ENCODE results near the gene MCTP1. TPM values are rescaled to one million over a fixed set of nuclear protein-coding genes. Genes with fewer than 3 reads are reported as not detected.

Gene MCTP1
- total and polyA plus RNA-seq, 9 of the 15 experiments (the other 6 are each of a cell fraction or from before 2014, with no cell fraction given), result 0.04 to 0.93 (median 0.06) TPM; not detected in 4

- ChIA-PET POLR2A (no interaction called here), CTCF (ENCODE audit: low intra/inter-chr PET ratio) (no interaction called here)
- Histone ChIP-seq H3K4me3 (no peak overlapping the region), H3K27me3 (ENCODE audit: control insufficient read depth in 2 of 2, insufficient read depth in 2 of 2, low read length in 2 of 2) (no peaks in the 10 kb centered on the region), H3K4me1 (replicated peaks in 1 of 2; ENCODE audit: control insufficient read depth in 2 of 2, insufficient read depth in 2 of 2, low read length in 2 of 2) (no peaks in the 10 kb centered on the region), H3K4me2 (ENCODE audit: insufficient read depth, low read length) (no peak overlapping the region), H3K9me1 (ENCODE audit: control insufficient read depth, insufficient read depth, low read length) (no peaks in the 10 kb centered on the region), H4K20me1 (replicated peaks; ENCODE audit: control insufficient read depth, insufficient read depth, low read length) (no peaks in the 10 kb centered on the region), H3K79me2 (ENCODE audit: control insufficient read depth, insufficient read depth, low read length) (no peaks in the 10 kb centered on the region), H3K36me3 (ENCODE audit: control insufficient read depth, insufficient read depth, low read length) (no peaks in the 10 kb centered on the region), H3K27ac (ENCODE audit: extremely low read depth, low read depth, low read length) (no peak overlapping the region), H3K9ac (ENCODE audit: insufficient read depth in 1 of 2, low read depth in 2 of 2, low read length in 2 of 2) (no peak overlapping the region), H2AFZ (ENCODE audit: low read depth, low read length) (no peak overlapping the region), H3K9me3 (replicated peaks; ENCODE audit: control insufficient read depth, insufficient read depth, low read depth, low read length) (no peaks in the 10 kb centered on the region)
- in situ Hi-C loops (cut with MboI) (no loop called here), intact Hi-C loops (cut with micrococcal nuclease) (no loop called here)
- ATAC-seq (no peak), FAIRE-seq (no peak), DNase-seq (ENCODE audit: extremely low read depth in 1 of 4, low spot score in 3 of 4) (no peak)
- BruUV-seq (replicated peaks), result no TSS peak
- 0% methylated on average over 4 of the region's 4 CpGs for WGBS (ENCODE audit: insufficient coverage, low coverage, missing lambda C conversion rate)
- TF ChIP-seq ZNF24 (IDR thresholded peaks at IDR 0.05), result no peak
- TF ChIP-seq FOXJ3 (CRISPR knock-in tag; IDR thresholded peaks at IDR 0.05), result no peak
- TF ChIP-seq NR1H2 (CRISPR knock-in tag; IDR thresholded peaks at IDR 0.05), result no peak
- TF ChIP-seq CCNT2 (IDR thresholded peaks at IDR 0.05; ENCODE audit: borderline replicate concordance, extremely low read depth, insufficient read length, low read depth, low read length), result no peak
- TF ChIP-seq ZNF175 (CRISPR knock-in tag; IDR thresholded peaks at IDR 0.05; ENCODE audit: low read depth), result no peak
- no peak for TF ChIP-seq SIRT6 (IDR thresholded peaks at IDR 0.05; ENCODE audit: low read depth, low read length)
- no peak for TF ChIP-seq DIDO1 (tag; IDR thresholded peaks at IDR 0.05; ENCODE audit: low read depth)
- TF ChIP-seq TBP (optimal IDR thresholded peaks at IDR 0.05; ENCODE audit: low read depth, low read length), result no peak
- TF ChIP-seq GTF2B (IDR thresholded peaks at IDR 0.05; ENCODE audit: extremely low read depth, insufficient read length), result no peak
- no peak for TF ChIP-seq ASH1L (IDR thresholded peaks at IDR 0.05; ENCODE audit: borderline replicate concordance, low read depth, partially characterized antibody)
- no peak for TF ChIP-seq HNRNPK (IDR thresholded peaks at IDR 0.05; ENCODE audit: low read depth, low read length, poor library complexity, severe bottlenecking)
- TF ChIP-seq CBFA2T2 (conservative IDR thresholded peaks at IDR 0.05), result no peak
- TF ChIP-seq NR3C1 (CRISPR knock-in tag; IDR thresholded peaks at IDR 0.05), result no peak
- TF ChIP-seq HNRNPUL1 (IDR thresholded peaks at IDR 0.05; ENCODE audit: low read length), result no peak
- TF ChIP-seq REST (IDR thresholded peaks at IDR 0.05; ENCODE audit: borderline replicate concordance), result no peak
- no peak for TF ChIP-seq REST (CRISPR knock-in tag; IDR thresholded peaks at IDR 0.05; ENCODE audit: low read depth)
- no peak for TF ChIP-seq ZNF354B (CRISPR knock-in tag; IDR thresholded peaks at IDR 0.05)
These were observed 523.1 kb downstream of the MCTP1 start for GRCh38 chr5:94761786-94762185.
